Tibial nerve (tissue), 4 donors: ENCODE results near the gene IGFBP3. TPM values are rescaled to one million over a fixed set of nuclear protein-coding genes. Genes with fewer than 3 reads are reported as not detected.
A peak's percentile ranks its signal among the peaks of the same experiment; 100 is the strongest.

Experiments used
- DNase-seq, 2 donors: peaks; one replicate each; pipeline ENCODE4 v3.0.0-alpha.2; 2019; ENCODE audit warnings: low spot score in 2 of 2
- H3K27ac ChIP-seq, 4 donors: fragments of 200-600 bp; sonication (generic) in 3 of 4; one replicate each; pipeline ENCODE4 v1.5.1; 2017 to 2019; ENCODE audit warnings: mild to moderate bottlenecking in 1 of 4
- H3K27me3 ChIP-seq, 2 donors: fragments of 200-600 bp; sonication (generic) in 1 of 2; one replicate each; pipeline versions ENCODE4 v1.5.1 to v1.6.0; 2017 to 2019
- H3K36me3 ChIP-seq, 3 donors: fragments of 200-600 bp; sonication (generic); one replicate each; pipeline ENCODE4 v1.5.1; 2018 to 2019
- H3K4me1 ChIP-seq, 4 donors: fragments of 200-600 bp; sonication (generic) in 3 of 4; one replicate each; pipeline ENCODE4 v1.5.1; 2017 to 2019
- H3K4me3 ChIP-seq, 4 donors: fragments of 200-600 bp; sonication (generic) in 3 of 4; one replicate each; pipeline ENCODE4 v1.5.1; 2017 to 2019; ENCODE audit warnings: mild to moderate bottlenecking in 1 of 4, moderate library complexity in 1 of 4
- H3K9me3 ChIP-seq, 4 donors: fragments of 200-600 bp; sonication (generic) in 3 of 4; one replicate each; pipeline ENCODE4 v1.5.1; 2017 to 2019
- EP300 ChIP-seq, 2 donors: sonication (generic); formaldehyde crosslinking; IDR thresholded peaks; one replicate each; pipeline ENCODE4 v1.6.1; 2017; ENCODE audit warnings: antibody characterized with exemption in 2 of 2, mild to moderate bottlenecking in 1 of 2
- POLR2A ChIP-seq, 2 donors: fragments of 450-650 bp; IDR thresholded peaks; one replicate each; pipeline ENCODE4 v1.6.1; 2017; ENCODE audit warnings: antibody characterized with exemption in 2 of 2, mild to moderate bottlenecking in 2 of 2, moderate library complexity in 2 of 2
- WGBS, 2 donors: methylation state at CpG; one replicate each; pipeline ENCODE4 v1.1.5; 2018; 5-methylcytosine and 5-hydroxymethylcytosine counted together
- total RNA-seq, 4 donors: library from RNA; depleted of rRNA; stranded (reverse); fragments of >200 nt; gene quantifications; one replicate each; pipeline ENCODE4 v1.1.0, GENCODE V29; 2016
- TF ChIP-seq, protein P1 (sequence below), 5 experiments: fragments of 200-600 bp in 3 of 5; fragments of 450-650 bp in 2 of 5; sonication (generic) in 3 of 5; IDR thresholded peaks; one replicate each; pipeline ENCODE4 v1.5.1; 2016 to 2019; ENCODE audit warnings: antibody characterized with exemption in 5 of 5, mild to moderate bottlenecking in 3 of 5, moderate library complexity in 2 of 5

IGFBP3 gene
- 100 to 1,000 TPM; 145 to 377 (median 257) TPM for total RNA-seq

DNA sequence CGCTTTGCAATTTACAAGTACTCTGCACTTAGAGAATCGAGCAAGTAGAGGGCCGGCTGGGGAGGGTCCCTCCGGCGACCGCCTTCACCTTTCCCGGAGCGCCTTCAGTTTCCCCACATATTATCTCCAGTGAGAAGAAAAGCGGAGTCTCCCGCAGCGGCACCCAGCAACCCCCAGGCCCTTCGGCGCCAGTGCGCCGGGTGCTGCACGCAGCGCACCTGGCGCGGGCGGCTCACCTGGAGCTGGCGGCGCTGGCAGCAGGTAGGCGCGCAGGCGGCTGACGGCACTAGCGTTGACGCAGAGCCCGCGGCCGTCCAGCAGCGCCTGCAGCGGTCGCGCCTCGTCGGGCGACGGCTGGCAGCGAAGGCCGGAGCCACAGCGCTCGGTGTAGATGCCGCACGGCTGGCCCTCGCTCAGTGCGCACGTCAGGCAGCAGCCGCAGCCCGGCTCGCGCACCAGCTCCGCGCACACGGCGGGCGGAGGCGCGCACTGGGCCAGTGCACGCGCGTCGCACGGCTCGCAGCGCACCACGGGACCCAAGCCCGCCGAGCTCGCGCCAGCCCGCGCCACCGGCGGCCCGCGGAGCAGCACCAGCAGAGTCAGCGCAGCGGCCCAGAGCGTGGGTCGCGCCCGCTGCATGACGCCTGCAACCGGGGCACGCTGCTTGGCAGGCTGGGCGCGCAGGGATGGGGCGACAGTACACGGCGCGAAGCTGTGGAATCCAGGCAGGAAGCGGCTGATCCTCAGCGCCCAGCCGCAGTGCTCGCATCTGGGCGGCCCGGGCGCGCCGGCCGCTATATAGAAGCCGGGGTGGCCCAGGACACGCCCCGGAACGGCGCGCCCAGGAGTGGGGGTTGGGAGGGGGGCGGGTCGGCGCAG, at the start of gene IGFBP3:
IGFBP3 (minus strand) TSS at position 771 of the 879 bp plus-strand sequence; CDS start at position 639, 132 bp downstream.
- Histone ChIP-seq H3K27me3 (peaks cover 0 to 55% of the 10 kb centered on the region in 2 donors), H3K36me3 (no peaks in the 10 kb centered on the region), H3K27ac (peak within 1 kb of the TSS in 2 of 4 donors; percentile 5 to 24), H3K4me3 (peak within 1 kb of the TSS; percentile 26 to 60 (median 40)), H3K9me3 (no peaks in the 10 kb centered on the region), H3K4me1 (peaks cover 0 to 55% (median 16%) of the 10 kb centered on the region in 4 donors)
- 0 to 1% methylated on average over 11 to 25 of the region's 111 CpGs for WGBS, 2 donors
- TF ChIP-seq POLR2A (IDR thresholded peaks at IDR 0.05) (peak in 1 of 2 donors; percentile 25), EP300 (IDR thresholded peaks at IDR 0.05) (peak in 1 of 2 donors; percentile 38)
- TF ChIP-seq, protein P1, sequence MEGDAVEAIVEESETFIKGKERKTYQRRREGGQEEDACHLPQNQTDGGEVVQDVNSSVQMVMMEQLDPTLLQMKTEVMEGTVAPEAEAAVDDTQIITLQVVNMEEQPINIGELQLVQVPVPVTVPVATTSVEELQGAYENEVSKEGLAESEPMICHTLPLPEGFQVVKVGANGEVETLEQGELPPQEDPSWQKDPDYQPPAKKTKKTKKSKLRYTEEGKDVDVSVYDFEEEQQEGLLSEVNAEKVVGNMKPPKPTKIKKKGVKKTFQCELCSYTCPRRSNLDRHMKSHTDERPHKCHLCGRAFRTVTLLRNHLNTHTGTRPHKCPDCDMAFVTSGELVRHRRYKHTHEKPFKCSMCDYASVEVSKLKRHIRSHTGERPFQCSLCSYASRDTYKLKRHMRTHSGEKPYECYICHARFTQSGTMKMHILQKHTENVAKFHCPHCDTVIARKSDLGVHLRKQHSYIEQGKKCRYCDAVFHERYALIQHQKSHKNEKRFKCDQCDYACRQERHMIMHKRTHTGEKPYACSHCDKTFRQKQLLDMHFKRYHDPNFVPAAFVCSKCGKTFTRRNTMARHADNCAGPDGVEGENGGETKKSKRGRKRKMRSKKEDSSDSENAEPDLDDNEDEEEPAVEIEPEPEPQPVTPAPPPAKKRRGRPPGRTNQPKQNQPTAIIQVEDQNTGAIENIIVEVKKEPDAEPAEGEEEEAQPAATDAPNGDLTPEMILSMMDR (IDR thresholded peaks at IDR 0.05): no peak
- DNase-seq: no peak

DNA sequence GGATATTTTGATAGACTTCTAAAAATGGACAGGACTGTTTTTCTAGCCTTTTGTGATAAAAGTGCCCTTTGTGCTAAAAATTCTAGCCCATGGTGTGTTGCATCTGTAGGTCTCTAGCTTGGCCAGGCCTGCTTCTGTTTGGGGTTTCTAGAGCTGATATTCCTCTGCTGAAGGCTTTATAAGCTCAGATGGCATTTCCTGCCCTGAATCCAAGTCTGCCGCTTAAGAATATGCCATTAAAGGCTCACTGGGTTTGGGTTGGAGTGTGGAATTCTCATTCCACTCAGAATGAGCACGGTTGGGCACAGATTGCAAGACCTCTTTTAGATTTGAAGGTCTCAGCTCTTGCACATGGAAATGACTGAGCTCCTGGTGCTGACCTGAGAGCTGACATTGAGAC, 49.4 kb upstream of the IGFBP3 start:
- peaks cover 0 to 9% (median 0%) of the 10 kb centered on the region in 4 donors for H3K4me1 ChIP-seq
- no peak for TF ChIP-seq POLR2A (IDR thresholded peaks at IDR 0.05)
- TF ChIP-seq, protein P1 (IDR thresholded peaks at IDR 0.05): no peak
- TF ChIP-seq EP300 (IDR thresholded peaks at IDR 0.05): no peak
- H3K27ac ChIP-seq: no peak overlapping the region
- H3K9me3 ChIP-seq: no peaks in the 10 kb centered on the region
- H3K27me3 ChIP-seq: no peaks in the 10 kb centered on the region
- no peak overlapping the region for H3K4me3 ChIP-seq
- WGBS, 2 donors: 69 to 79% methylated on average over 2 of the region's 2 CpGs
- DNase-seq: no peak
- H3K36me3 ChIP-seq: no peaks in the 10 kb centered on the region

DNA sequence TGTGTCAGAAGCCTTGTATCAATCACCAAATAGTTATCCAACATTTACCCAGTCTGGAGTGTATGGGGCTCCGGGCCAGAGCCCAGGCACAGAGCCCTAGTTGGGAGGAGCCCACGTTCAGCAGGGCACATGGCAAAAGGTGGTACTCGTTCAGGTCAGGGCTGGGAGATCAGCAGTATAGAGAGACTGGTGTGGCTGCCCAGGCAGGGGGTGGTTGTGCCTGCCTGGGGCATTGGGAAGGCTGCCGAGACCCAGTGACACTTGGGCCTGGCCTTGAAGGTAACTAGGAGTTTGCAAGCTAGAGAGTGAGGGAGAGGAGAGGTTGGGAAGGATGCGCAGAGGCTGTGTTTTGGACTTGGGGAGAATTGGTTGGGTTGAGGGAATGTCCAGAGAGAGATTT, 48.9 kb upstream of the IGFBP3 start:
- H3K4me1 ChIP-seq: peaks cover 0 to 9% (median 0%) of the 10 kb centered on the region in 4 donors
- no peaks in the 10 kb centered on the region for H3K9me3 ChIP-seq
- no peak overlapping the region for H3K27ac ChIP-seq
- no peak for DNase-seq
- WGBS, 2 donors: 90 to 91% methylated on average over 5 of the region's 5 CpGs
- no peaks in the 10 kb centered on the region for H3K27me3 ChIP-seq
- TF ChIP-seq POLR2A (IDR thresholded peaks at IDR 0.05) (no peak), EP300 (IDR thresholded peaks at IDR 0.05) (no peak)
- TF ChIP-seq, protein P1 (IDR thresholded peaks at IDR 0.05): no peak
- no peaks in the 10 kb centered on the region for H3K36me3 ChIP-seq
- H3K4me3 ChIP-seq: no peak overlapping the region

- WGBS, 2 donors: 78 to 88% methylated on average over 10 of the region's 10 CpGs
- H3K9me3 ChIP-seq: no peaks in the 10 kb centered on the region
- TF ChIP-seq, protein P1 (IDR thresholded peaks at IDR 0.05): no peak
- H3K27ac ChIP-seq: no peak overlapping the region
- H3K36me3 ChIP-seq: no peaks in the 10 kb centered on the region
- no peak for DNase-seq
- no peak overlapping the region for H3K4me3 ChIP-seq
- H3K4me1 ChIP-seq: peaks cover 0 to 2% (median 0%) of the 10 kb centered on the region in 4 donors
- no peaks in the 10 kb centered on the region for H3K27me3 ChIP-seq
Observed at GRCh38 chr7:45968856-45969541, 47.9 kb upstream of the IGFBP3 start.

GRCh38 chr7:45968312-45968711, 47.2 kb upstream of the IGFBP3 start:
- 83 to 86% methylated on average over 7 of the region's 7 CpGs for WGBS, 2 donors
- Histone ChIP-seq H3K9me3 (no peaks in the 10 kb centered on the region), H3K27ac (no peak overlapping the region), H3K36me3 (no peaks in the 10 kb centered on the region), H3K4me1 (no peaks in the 10 kb centered on the region), H3K4me3 (no peak overlapping the region), H3K27me3 (no peaks in the 10 kb centered on the region)
- DNase-seq: no peak
- TF ChIP-seq POLR2A (IDR thresholded peaks at IDR 0.05): no peak
- TF ChIP-seq EP300 (IDR thresholded peaks at IDR 0.05): no peak
- TF ChIP-seq, protein P1 (IDR thresholded peaks at IDR 0.05): no peak
